ENCODE measurements around the gene VAV2.

The VAV2 gene

GRCh38 chr9:133848471-133849109 lies 143.5 kb downstream of the VAV2 start:
- TF ChIP-seq CTCF (IDR thresholded peaks at IDR 0.05; ENCODE audit: extremely low read depth, insufficient read depth, missing control alignments), result no peak
- DNase-seq (ENCODE audit: low spot score), result no peak
- in situ Hi-C loops (cut with MboI; ENCODE audit: low pct_unique_long_range_greater_than_20kb, low sequenced_read_pairs, unreplicated experiment), result no loop called here

GRCh38 chr9:133846483-133847090 lies 145.5 kb downstream of the VAV2 start:
- in situ Hi-C loops (cut with MboI; ENCODE audit: low pct_unique_long_range_greater_than_20kb, low sequenced_read_pairs, unreplicated experiment), result no loop called here
- TF ChIP-seq CTCF (IDR thresholded peaks at IDR 0.05; ENCODE audit: extremely low read depth, insufficient read depth, missing control alignments), result no peak
- no peak for DNase-seq (ENCODE audit: low spot score)

- no peak for DNase-seq (ENCODE audit: low spot score)
- in situ Hi-C loops (cut with MboI; ENCODE audit: low pct_unique_long_range_greater_than_20kb, low sequenced_read_pairs, unreplicated experiment), result no loop called here
- no peak for TF ChIP-seq CTCF (IDR thresholded peaks at IDR 0.05; ENCODE audit: extremely low read depth, insufficient read depth, missing control alignments)
These were observed 146.7 kb downstream of the VAV2 start for GRCh38 chr9:133845440-133845839.

- in situ Hi-C loops (cut with MboI; ENCODE audit: low pct_unique_long_range_greater_than_20kb, low sequenced_read_pairs, unreplicated experiment), result no loop called here
- TF ChIP-seq CTCF (IDR thresholded peaks at IDR 0.05; ENCODE audit: extremely low read depth, insufficient read depth, missing control alignments), result no peak
- DNase-seq (ENCODE audit: low spot score), result no peak
These were observed 147.2 kb downstream of the VAV2 start for GRCh38 chr9:133844881-133845410.

- TF ChIP-seq CTCF (IDR thresholded peaks at IDR 0.05; ENCODE audit: extremely low read depth, insufficient read depth, missing control alignments), result no peak
- in situ Hi-C loops (cut with MboI; ENCODE audit: low pct_unique_long_range_greater_than_20kb, low sequenced_read_pairs, unreplicated experiment), result no loop called here
- no peak for DNase-seq (ENCODE audit: low spot score)
These were observed 147.7 kb downstream of the VAV2 start for GRCh38 chr9:133844398-133844784.

- in situ Hi-C loops (cut with MboI; ENCODE audit: low pct_unique_long_range_greater_than_20kb, low sequenced_read_pairs, unreplicated experiment), result no loop called here
- DNase-seq (ENCODE audit: low spot score), result no peak
- no peak for TF ChIP-seq CTCF (IDR thresholded peaks at IDR 0.05; ENCODE audit: extremely low read depth, insufficient read depth, missing control alignments)
These were observed 148.2 kb downstream of the VAV2 start for GRCh38 chr9:133843751-133844397.

All from GM13977 (cell line).